ENCODE measurements around the gene GRHL1. TPM values are rescaled to one million over a fixed set of nuclear protein-coding genes. Genes with fewer than 3 reads are reported as not detected.

GRHL1 gene
- total RNA-seq, 2 donors from 2014 or later: 1.4 to 5.7 TPM

- no peak for ATAC-seq
- intact Hi-C loops (cut with DNase I): loop anchor here in 1 of 2 donors (10.0 kb wide), 1 partner anchor 114 kb away; no protein-coding TSS in a partner anchor
- DNase-seq: no peak
Observed at GRCh38 chr2:9968553-9969497, 17.3 kb downstream of the GRHL1 start.

- ATAC-seq (peak in 1 of 2 donors; percentile 55), DNase-seq (no peak)
- intact Hi-C loops (cut with DNase I): no loop called here
Observed at GRCh38 chr2:9970200-9971044, 18.9 kb downstream of the GRHL1 start.

DNA sequence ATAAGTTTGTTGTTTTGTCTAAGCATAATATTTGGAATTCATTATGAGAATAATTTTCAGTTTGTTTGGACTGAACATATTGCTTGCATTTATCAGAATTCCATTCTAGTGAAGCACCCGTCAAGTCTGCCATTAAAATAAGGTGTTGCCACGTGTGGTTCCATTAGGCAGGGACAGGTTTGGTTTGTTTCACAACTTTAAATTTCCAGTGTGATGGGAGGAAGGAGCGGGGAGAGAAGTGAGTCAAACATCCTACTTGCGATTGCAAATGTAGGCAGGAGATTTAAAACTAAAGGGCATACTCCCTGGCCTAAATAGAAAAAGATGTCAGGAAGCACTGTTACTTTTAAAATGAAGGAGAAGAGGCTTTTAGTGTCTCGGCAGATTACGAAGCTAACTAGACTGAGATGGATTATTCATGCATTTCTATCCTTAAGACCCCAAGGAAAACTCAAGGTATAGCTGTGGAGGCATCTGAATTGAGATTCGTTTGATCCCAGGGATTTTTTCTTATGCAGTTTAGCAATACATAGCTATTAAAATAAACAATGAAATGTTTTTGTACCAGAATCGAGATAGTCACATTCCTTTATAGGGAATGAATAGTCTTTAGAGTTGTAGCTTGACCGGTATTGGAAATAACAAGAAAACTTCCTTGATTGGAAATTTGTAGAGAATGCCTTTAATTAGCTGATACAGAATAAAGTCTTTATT is 19.8 kb downstream of the GRHL1 start:
- ATAC-seq (no peak), DNase-seq (no peak)
- intact Hi-C loops (cut with DNase I): no loop called here

GRCh38 chr2:9971890-9972289 is 20.4 kb downstream of the GRHL1 start:
- ATAC-seq: no peak
- intact Hi-C loops (cut with DNase I): no loop called here
- DNase-seq: no peak

DNA sequence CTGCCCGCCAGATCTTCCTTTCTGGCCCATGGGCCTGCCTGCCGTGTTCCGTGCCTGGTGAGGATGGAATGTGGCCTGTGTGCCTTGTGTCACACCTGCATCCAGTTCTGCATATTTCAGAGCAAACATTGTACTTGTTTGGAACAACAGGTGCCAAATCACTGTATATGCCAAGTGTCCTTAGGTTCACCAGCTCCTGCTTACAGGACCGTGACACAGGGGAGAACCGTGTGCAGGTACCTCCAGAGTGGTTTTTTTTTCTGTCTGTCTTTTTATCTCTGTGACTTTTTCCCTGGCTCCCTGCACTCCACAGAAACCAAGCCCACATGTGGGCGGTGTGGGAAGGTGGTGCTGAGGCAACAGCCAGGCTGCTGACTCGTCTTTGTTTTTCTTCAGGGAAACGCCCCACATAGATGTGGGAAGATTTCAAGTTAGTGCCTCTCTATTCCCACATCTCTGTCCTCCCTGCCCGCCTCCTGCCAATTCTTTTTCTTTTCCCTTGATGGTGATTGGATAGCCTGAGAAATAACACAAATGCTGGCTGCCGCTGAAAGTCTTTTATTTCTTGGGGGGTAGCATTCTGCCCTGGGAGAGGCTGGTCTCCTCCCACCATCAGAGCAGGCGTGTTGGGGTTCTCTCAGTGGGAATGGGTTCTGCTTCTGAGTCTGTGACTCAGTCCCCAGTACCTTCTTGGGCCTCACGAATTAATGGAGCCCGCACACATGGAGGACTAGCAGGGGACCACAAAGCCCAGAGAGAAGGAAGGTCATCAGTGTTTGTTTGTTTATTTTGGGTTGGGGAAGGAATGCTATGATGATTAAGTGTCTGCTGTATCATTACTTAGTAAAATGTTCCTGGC is 21.4 kb downstream of the GRHL1 start:
- DNase-seq (no peak), ATAC-seq (peak in 1 of 2 donors; percentile 77)
- intact Hi-C loops (cut with DNase I): no loop called here

DNA sequence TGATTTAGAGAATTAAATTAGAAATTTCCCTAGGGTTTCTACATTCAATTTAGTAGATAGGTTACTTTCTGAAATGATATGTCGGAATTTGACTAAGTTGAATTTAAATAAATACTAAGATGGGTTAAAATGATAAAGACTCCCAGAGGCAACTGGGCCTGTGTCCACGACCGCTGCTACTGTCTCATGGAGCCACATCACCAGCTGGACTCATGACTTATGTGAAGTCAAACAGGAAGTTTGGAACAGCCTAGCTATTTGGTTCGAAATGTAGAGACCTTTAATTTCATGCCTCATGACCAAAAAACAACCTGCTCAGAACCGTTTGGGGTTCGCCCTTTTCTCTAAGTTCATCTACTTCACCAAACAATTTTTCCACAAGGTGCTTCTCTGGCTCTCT is 22.2 kb downstream of the GRHL1 start:
- intact Hi-C loops (cut with DNase I): no loop called here
- ATAC-seq: no peak
- no peak for DNase-seq

DNA sequence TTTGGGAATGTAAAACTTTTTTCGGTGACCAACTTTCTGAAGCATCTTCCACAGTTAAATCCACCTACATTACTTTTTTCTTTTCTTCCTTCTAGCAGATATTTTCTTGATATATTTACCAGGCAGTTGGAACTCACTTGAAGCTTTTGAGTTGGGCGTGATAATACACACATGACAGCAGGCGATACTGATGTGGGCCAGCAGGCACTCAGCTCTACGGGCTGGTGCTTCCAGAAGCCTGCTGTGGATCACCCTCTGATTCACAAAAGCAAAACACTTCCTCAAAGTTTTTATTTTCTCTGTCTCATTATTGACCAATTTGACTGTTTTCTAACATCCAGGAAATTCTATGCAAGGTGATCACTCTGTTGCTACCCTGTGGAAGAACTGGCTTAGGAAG is 22.9 kb downstream of the GRHL1 start:
- DNase-seq (no peak), ATAC-seq (peak; percentile 48 to 54)
- intact Hi-C loops (cut with DNase I): no loop called here

GRCh38 chr2:9975328-9975727 is 23.8 kb downstream of the GRHL1 start:
- DNase-seq (no peak), ATAC-seq (peak in 1 of 2 donors; percentile 10)
- intact Hi-C loops (cut with DNase I): no loop called here

DNA sequence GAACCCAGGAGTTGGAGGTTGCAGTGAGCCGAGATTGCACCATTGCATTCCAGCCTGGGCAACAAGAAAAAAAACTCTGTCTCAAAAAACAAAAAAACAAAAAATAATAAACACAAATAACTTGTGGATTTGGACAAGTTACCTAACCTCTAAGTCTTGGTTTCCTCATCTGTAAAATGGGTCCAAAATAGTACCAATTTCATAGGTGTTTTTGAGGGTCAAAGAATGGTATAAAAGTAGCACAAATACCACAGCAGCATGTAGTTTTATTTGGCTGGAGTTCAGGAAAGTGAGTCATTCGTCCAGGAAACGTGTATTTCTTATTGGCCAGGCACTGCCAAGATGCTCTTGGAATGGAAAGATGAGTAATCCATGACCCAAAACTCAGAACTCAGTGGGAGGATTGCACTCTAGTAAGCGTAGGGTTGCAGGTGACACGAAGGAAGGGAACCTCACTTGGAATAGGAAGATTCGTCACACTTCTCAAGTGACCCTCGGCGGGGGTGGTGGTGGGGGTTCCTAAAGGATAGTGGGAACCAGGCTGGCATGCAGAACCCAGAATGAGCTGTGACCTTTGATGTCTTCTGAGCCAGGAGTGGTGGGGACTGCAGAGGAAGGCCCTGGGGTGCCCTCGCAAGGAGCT is 24.4 kb downstream of the GRHL1 start:
- DNase-seq (no peak), ATAC-seq (peak; percentile 42 to 85)
- intact Hi-C loops (cut with DNase I): no loop called here

DNA sequence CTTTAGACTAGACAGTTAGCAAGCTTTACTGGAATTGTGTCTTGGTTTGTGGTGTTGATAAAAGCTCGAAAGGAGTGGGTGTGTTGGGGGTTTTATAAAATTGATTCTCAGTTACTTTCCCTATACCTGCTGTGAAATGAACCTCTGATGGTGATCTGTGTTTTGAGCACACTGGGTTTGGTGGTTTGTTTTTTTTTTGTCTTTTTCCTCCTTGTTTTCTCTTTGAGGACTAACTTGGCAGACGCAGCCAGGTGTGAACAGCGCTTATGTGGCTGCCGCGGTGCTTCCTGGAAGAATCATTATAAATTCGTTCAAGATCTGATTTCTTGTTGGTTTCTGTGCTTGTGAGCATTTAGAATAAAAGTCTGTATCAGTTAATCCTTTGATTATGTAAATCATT is 28.5 kb downstream of the GRHL1 start:
- intact Hi-C loops (cut with DNase I): no loop called here
- no peak for ATAC-seq
- DNase-seq: no peak

GRCh38 chr2:9980520-9980919 is 29.0 kb downstream of the GRHL1 start:
- DNase-seq: no peak
- intact Hi-C loops (cut with DNase I): no loop called here

GRCh38 chr2:9981655-9982054 is 30.2 kb downstream of the GRHL1 start:
- DNase-seq (no peak), ATAC-seq (no peak)
- intact Hi-C loops (cut with DNase I): no loop called here

More at GRCh38 chr2:9980520-9980919, 29.0 kb downstream of the GRHL1 start:
- no peak for ATAC-seq

DNA sequence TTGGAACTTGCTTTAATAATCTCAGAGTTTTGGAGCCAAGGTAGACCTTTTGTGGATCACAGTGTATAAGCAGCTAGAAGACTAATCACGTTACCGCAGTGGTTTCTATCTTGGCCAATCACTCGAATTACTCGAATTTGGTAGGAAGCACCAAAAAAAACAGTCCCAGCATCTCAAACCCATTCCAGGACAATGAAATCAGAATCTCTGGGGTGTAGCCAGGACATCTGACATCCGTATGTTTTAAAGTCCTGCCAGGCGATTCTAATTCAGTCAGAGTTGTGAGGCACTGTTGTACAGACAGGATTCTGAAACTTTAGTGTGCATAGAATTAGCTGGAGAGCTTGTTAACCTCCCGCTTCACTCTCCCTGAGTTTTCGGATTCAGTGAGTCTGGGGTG is 30.8 kb downstream of the GRHL1 start:
- ATAC-seq (peak; percentile 43 to 77), DNase-seq (no peak)
- intact Hi-C loops (cut with DNase I): no loop called here

DNA sequence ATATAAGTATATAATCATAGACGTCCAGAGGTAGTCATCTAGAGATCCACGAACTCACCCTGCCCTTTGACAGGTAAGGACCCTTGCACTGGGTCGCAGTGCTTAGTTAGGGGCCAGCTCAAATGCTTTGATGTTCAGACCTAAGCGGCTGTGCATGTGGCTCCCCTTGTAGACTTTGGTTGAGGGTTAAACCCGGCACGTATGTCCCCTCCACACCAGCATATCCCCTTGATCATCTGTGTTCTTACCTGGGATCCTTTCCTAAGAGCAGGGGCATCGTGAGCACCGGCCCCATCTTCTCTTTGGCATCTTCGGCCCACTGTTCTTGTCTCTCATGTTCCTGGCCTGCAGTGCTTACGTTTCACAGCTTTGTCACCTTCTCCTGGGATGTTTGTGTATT is 31.4 kb downstream of the GRHL1 start:
- ATAC-seq: no peak
- DNase-seq: no peak
- intact Hi-C loops (cut with DNase I): no loop called here

GRCh38 chr2:9983401-9984216 is 32.1 kb downstream of the GRHL1 start:
- no peak for ATAC-seq
- DNase-seq: no peak
- intact Hi-C loops (cut with DNase I): loop anchor here (2.0 kb wide), 2 partner anchors 59 to 69 kb away; partner anchors contain the start of gene KLF11 (in 1 of the 2)

DNA sequence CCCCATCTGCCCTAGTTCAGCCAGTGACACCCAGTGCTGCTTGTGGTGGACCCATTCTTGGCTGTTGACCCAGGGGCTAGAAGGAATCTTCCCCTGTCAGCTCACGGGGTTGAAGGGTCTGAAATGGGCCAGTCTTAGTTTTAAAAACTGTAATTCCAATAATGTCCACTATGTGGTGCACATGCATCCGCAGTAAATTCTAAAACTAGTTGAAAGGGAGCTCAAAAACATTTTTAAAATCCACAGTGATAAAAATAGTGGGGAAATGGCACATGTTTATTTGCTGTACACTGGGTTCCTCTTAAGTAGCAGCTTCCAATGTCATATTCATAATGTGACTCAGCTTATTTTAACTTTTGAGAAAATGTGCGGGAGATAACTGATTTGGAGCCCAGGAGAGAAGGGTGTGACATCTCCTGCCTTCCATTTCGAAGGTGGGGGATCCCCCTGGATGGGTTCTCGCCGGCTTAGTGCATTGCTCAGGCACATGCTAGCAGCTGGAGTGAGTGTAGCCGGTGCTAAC is 32.8 kb downstream of the GRHL1 start:
- DNase-seq: no peak
- intact Hi-C loops (cut with DNase I): loop anchor here (2.0 kb wide), 2 partner anchors 59 to 69 kb away; partner anchors contain the start of gene KLF11 (in 1 of the 2)
- ATAC-seq: peak; percentile 54 to 67
